Endothelial cell of umbilical vein (primary cell): ENCODE results near the gene KCNK13. TPM values are rescaled to one million over a fixed set of nuclear protein-coding genes. Genes with fewer than 3 reads are reported as not detected.

Experiments
- BruUV-seq: library from RNA; stranded (reverse); fragments of 400-500 nt; replicated peaks from 2 replicates; lab custom pipeline; 2021; lab: Mats Ljungman, UMichigan
- CTCF ChIA-PET: fragments of 300-600, 350-600 bp; sonication (Branson Sonifier 250); formaldehyde crosslinking; loops from one replicate; lab custom pipeline; 2021; ENCODE audit warnings: antibody characterized with exemption, inconsistent platforms; lab: Charles Lee
- POLR2A ChIA-PET: fragments of 300-600, 350-600 bp; sonication (Branson Sonifier 250); formaldehyde crosslinking; loops from one replicate; lab custom pipeline; 2021; ENCODE audit warnings: antibody characterized with exemption, inconsistent platforms; lab: Charles Lee
- DNase-seq: peaks from one replicate; pipeline ENCODE4 v3.0.0-alpha.2; 2011; ENCODE audit warnings: low read depth, low spot score
- FAIRE-seq: peaks from 2 replicates; lab custom pipeline; 2011; peaks lifted over from hg19 to GRCh38; lab: Jason Lieb, UNC
- H2AFZ ChIP-seq: 2 replicates; pipeline ENCODE4 v1.6.0; 2012; ENCODE audit warnings: low read depth, low read length, control low read depth, inconsistent platforms
- H3K27ac ChIP-seq: 2 replicates; pipeline ENCODE4 v1.5.1; 2011; ENCODE audit warnings: low read depth, mild to moderate bottlenecking, control low read depth, low read length, moderate library complexity; ENCODE audit not compliant: insufficient read depth
- H3K27me3 ChIP-seq, 2 experiments: 2 replicates each; pipeline versions ENCODE4 v1.6.0 to v1.6.1; 2011; ENCODE audit warnings: low read length in 2 of 2, mixed read lengths in 1 of 2; ENCODE audit not compliant: control insufficient read depth in 2 of 2, insufficient read depth in 2 of 2
- H3K36me3 ChIP-seq, 2 experiments: 2 replicates in 1 of 2; 3 replicates in 1 of 2; pipeline ENCODE4 v1.5.1; 2011; ENCODE audit warnings: low read length in 2 of 2, mild to moderate bottlenecking in 1 of 2, moderate library complexity in 1 of 2; ENCODE audit not compliant: control insufficient read depth in 2 of 2, insufficient read depth in 2 of 2; ENCODE audit errors: extremely low read depth in 1 of 2
- H3K4me1 ChIP-seq: 3 replicates; pipeline ENCODE4 v1.5.1; 2011; ENCODE audit warnings: mild to moderate bottlenecking, low read length; ENCODE audit not compliant: control insufficient read depth, insufficient read depth; ENCODE audit errors: extremely low read depth
- H3K4me2 ChIP-seq: 2 replicates; pipeline ENCODE4 v1.6.1; 2011; ENCODE audit warnings: low read length, control low read depth, mixed read lengths; ENCODE audit not compliant: insufficient read depth
- H3K4me3 ChIP-seq, 3 experiments: fragments of 200-600 bp in 1 of 3; sonication (generic), shearing (Covaris generic) in 1 of 3; replicated peaks in 1 of 3; 2 replicates each; pipeline ENCODE4 v1.5.1; 2011 to 2016; ENCODE audit warnings: control low read depth in 3 of 3, low read length in 3 of 3, mild to moderate bottlenecking in 2 of 3, inconsistent platforms in 1 of 3, low read depth in 1 of 3, moderate library complexity in 1 of 3; ENCODE audit not compliant: insufficient read depth in 1 of 3
- H3K79me2 ChIP-seq: 2 replicates; pipeline ENCODE4 v1.6.0; 2012; ENCODE audit warnings: low read length, inconsistent platforms; ENCODE audit not compliant: control insufficient read depth, insufficient read depth
- H3K9ac ChIP-seq: replicated peaks from 2 replicates; pipeline ENCODE3; 2011; ENCODE audit warnings: low read length, control low read depth; ENCODE audit not compliant: insufficient read depth; ENCODE audit errors: extremely low read depth
- H3K9me1 ChIP-seq: replicated peaks from 3 replicates; pipeline ENCODE4 v1.6.0; 2011; ENCODE audit warnings: mild to moderate bottlenecking, low read length; ENCODE audit not compliant: control insufficient read depth, insufficient read depth; ENCODE audit errors: extremely low read depth
- H3K9me3 ChIP-seq: replicated peaks from 2 replicates; pipeline ENCODE4 v1.5.1; 2012; ENCODE audit warnings: low read length, inconsistent platforms; ENCODE audit not compliant: control insufficient read depth, insufficient read depth
- H4K20me1 ChIP-seq: replicated peaks from 2 replicates; pipeline ENCODE3; 2011; ENCODE audit warnings: mild to moderate bottlenecking, low read length; ENCODE audit not compliant: control insufficient read depth, insufficient read depth; ENCODE audit errors: extremely low read depth
- EZH2 ChIP-seq: IDR thresholded peaks from 2 replicates; pipeline ENCODE4 v1.6.1; 2012; ENCODE audit warnings: borderline replicate concordance, low read depth, mild to moderate bottlenecking, moderate library complexity, low read length, inconsistent platforms; ENCODE audit not compliant: severe bottlenecking
- FOS ChIP-seq: IDR thresholded peaks from 2 replicates; pipeline ENCODE4 v1.6.1; 2011; ENCODE audit warnings: mild to moderate bottlenecking, low read length, moderate library complexity, borderline replicate concordance; ENCODE audit not compliant: insufficient read depth
- GATA2 ChIP-seq: IDR thresholded peaks from 2 replicates; pipeline ENCODE4 v1.7.0; 2011; ENCODE audit warnings: low read depth, mild to moderate bottlenecking, moderate library complexity, mixed read lengths, low read length; ENCODE audit not compliant: insufficient read length, insufficient read depth
- JUN ChIP-seq: IDR thresholded peaks from 2 replicates; pipeline ENCODE4 v1.6.1; 2011; ENCODE audit warnings: borderline replicate concordance, low read depth; ENCODE audit not compliant: insufficient read length, insufficient read depth
- MYC ChIP-seq: IDR thresholded peaks from one replicate; pipeline ENCODE4 v1.6.1; 2011; ENCODE audit warnings: mild to moderate bottlenecking, low read depth, low read length
- POLR2A ChIP-seq: IDR thresholded peaks from 2 replicates; pipeline ENCODE4 v1.6.1; 2012; ENCODE audit warnings: low read depth, mild to moderate bottlenecking, control low read depth, low read length
- dilution Hi-C: fragments of 300-500 bp; cut with MboI; formaldehyde crosslinking; loops from one replicate; pipeline ENCODE4 v1.15.0; 2019; ENCODE audit warnings: low sequenced_read_pairs; ENCODE audit not compliant: extremely low pct_ligation_motif_present
- intact Hi-C: fragments of 100-400 bp; cut with micrococcal nuclease; formaldehyde crosslinking; loops from one replicate; pipeline ENCODE4 v1.10.0; 2022
- polyA plus RNA-seq, 4 experiments: library from polyadenylated mRNA; depleted of rRNA in 3 of 4; stranded (reverse) in 3 of 4; unstranded in 1 of 4; fragments of >200 nt; gene quantifications; 2 replicates each; pipeline versions ENCODE4 v1.2.1 to v1.2.3, GENCODE V29; 2011 to 2012; ENCODE audit warnings: missing spikeins in 1 of 4
- total RNA-seq: library from RNA; stranded (reverse); gene quantifications from 2 replicates; pipeline ENCODE4 v1.2.3, GENCODE V29; 2021
- TF ChIP-seq, protein P1 (sequence below), 2 donors: IDR thresholded peaks; 1 replicate in 1 of 2; 2 replicates in 1 of 2; pipeline ENCODE4 v1.5.1; 2011; ENCODE audit warnings: low read length in 2 of 2, mild to moderate bottlenecking in 2 of 2, moderate library complexity in 2 of 2, control low read depth in 1 of 2, inconsistent platforms in 1 of 2, low read depth in 1 of 2; ENCODE audit not compliant: insufficient read depth in 1 of 2; ENCODE audit errors: extremely low read depth in 1 of 2

Gene KCNK13
- total and polyA plus RNA-seq, 2 donors (not counting 3 experiments of a cell fraction or from before 2014, with no cell fraction given) = not detected

GRCh38 chr14:90184571-90185266, 122.9 kb downstream of the KCNK13 start:
- Histone ChIP-seq H3K27ac (no peak overlapping the region), H3K4me2 (no peak overlapping the region), H3K4me1 (no peaks in the 10 kb centered on the region), H3K4me3 (no peak overlapping the region), H3K9me3 (no peaks in the 10 kb centered on the region), H4K20me1 (no peaks in the 10 kb centered on the region), H3K36me3 (no peaks in the 10 kb centered on the region), H3K9ac (no peak overlapping the region), H3K27me3 (no peaks in the 10 kb centered on the region), H3K79me2 (no peaks in the 10 kb centered on the region), H3K9me1 (no peaks in the 10 kb centered on the region), H2AFZ (no peak overlapping the region)
- ChIA-PET POLR2A (no interaction called here), CTCF (interaction anchor here (0.9 kb wide), 1 partner anchor 50 kb away, joined by 3 read pairs; no protein-coding TSS in a partner anchor)
- TF ChIP-seq MYC (no peak), EZH2 (no peak), GATA2 (no peak), POLR2A (no peak), FOS (no peak), JUN (no peak)
- TF ChIP-seq, protein P1, sequence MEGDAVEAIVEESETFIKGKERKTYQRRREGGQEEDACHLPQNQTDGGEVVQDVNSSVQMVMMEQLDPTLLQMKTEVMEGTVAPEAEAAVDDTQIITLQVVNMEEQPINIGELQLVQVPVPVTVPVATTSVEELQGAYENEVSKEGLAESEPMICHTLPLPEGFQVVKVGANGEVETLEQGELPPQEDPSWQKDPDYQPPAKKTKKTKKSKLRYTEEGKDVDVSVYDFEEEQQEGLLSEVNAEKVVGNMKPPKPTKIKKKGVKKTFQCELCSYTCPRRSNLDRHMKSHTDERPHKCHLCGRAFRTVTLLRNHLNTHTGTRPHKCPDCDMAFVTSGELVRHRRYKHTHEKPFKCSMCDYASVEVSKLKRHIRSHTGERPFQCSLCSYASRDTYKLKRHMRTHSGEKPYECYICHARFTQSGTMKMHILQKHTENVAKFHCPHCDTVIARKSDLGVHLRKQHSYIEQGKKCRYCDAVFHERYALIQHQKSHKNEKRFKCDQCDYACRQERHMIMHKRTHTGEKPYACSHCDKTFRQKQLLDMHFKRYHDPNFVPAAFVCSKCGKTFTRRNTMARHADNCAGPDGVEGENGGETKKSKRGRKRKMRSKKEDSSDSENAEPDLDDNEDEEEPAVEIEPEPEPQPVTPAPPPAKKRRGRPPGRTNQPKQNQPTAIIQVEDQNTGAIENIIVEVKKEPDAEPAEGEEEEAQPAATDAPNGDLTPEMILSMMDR (IDR thresholded peaks at IDR 0.05; ENCODE audit: extremely low read depth in 1 of 2, insufficient read depth in 1 of 2, low read depth in 1 of 2, low read length in 2 of 2) = no peak
- no peak for FAIRE-seq
- no TSS peak for BruUV-seq
- dilution Hi-C loops = no loop called here
- no peak for DNase-seq
- intact Hi-C loops = no loop called here
